Islet precursor cell (in vitro differentiated cells): ENCODE measurements around the gene GSPT2.
"Not testable (repeated sequence)": the region's sequence is repeated elsewhere in the genome, so short reads cannot be mapped to it uniquely, and the experiment has no call there.

Experiments used
- DNase-seq: peaks from one replicate; pipeline ENCODE4 v3.0.0-alpha.2; 2018

Gene GSPT2

GRCh38 chrX:51743179-51743957 lies at the start of gene GSPT2:
GSPT2 (plus strand) TSS chrX:51743442; CDS start chrX:51743627, 185 bp downstream.
- peak; percentile 76 for DNase-seq

GRCh38 chrX:51694254-51694653 lies 49.0 kb upstream of the GSPT2 start:
- no peak for DNase-seq

- DNase-seq: no peak
Measured at GRCh38 chrX:51697397-51697796, 45.8 kb upstream of the GSPT2 start.

GRCh38 chrX:51710277-51711164 lies 32.7 kb upstream of the GSPT2 start, which contains the start of gene CENPVL1:
CENPVL1 (plus strand) TSS chrX:51710512; CDS start chrX:51710512, 0 bp downstream.
- not testable (repeated sequence) for DNase-seq

GRCh38 chrX:51712943-51713647 lies 30.1 kb upstream of the GSPT2 start:
- DNase-seq: not testable (repeated sequence)

GRCh38 chrX:51728202-51728601 lies 15.0 kb upstream of the GSPT2 start:
- no peak for DNase-seq

GRCh38 chrX:51737091-51737490 lies 6.2 kb upstream of the GSPT2 start:
- no peak for DNase-seq

GRCh38 chrX:51742586-51742985 lies 656 bp upstream of the GSPT2 start:
- DNase-seq: no peak

- DNase-seq: no peak
Measured at GRCh38 chrX:51747671-51748070, 4.4 kb downstream of the GSPT2 start.

- no peak for DNase-seq
Measured at GRCh38 chrX:51759055-51759839, 16.0 kb downstream of the GSPT2 start.

GRCh38 chrX:51760657-51761056 lies 17.4 kb downstream of the GSPT2 start:
- no peak for DNase-seq

- no peak for DNase-seq
Measured at GRCh38 chrX:51766546-51766945, 23.3 kb downstream of the GSPT2 start.

GRCh38 chrX:51776851-51777250 lies 33.6 kb downstream of the GSPT2 start:
- no peak for DNase-seq

GRCh38 chrX:51779306-51779705 lies 36.1 kb downstream of the GSPT2 start:
- DNase-seq: no peak

- no peak for DNase-seq
Measured at GRCh38 chrX:51795136-51795535, 51.9 kb downstream of the GSPT2 start.
